HepG2 (cell line): Measurements from ENCODE around the gene CCNA2. TPM values are rescaled to one million over a fixed set of nuclear protein-coding genes. Genes with fewer than 3 reads are reported as not detected.

Experiments used
- AGO1 ChIP-seq: fragments of 200-400 bp; formaldehyde crosslinking; IDR thresholded peaks from 2 replicates; pipeline ENCODE4 v1.6.1; 2017; ENCODE audit warnings: mild to moderate bottlenecking, low read depth, low read length, moderate library complexity; ENCODE audit not compliant: poor library complexity, severe bottlenecking
- HCFC1 ChIP-seq: fragments of 150-350 bp; IDR thresholded peaks from 2 replicates; pipeline ENCODE4 v1.6.1; 2014; ENCODE audit warnings: low read depth, low read length
- HDAC6 ChIP-seq: fragments of 200-600 bp; sonication (generic); IDR thresholded peaks from 2 replicates; pipeline ENCODE4 v1.7.0; 2017; ENCODE audit warnings: mild to moderate bottlenecking, antibody characterized with exemption, low read length, low read depth
- HHEX ChIP-seq: IDR thresholded peaks from 2 replicates; pipeline ENCODE4 v1.6.1; 2016; ENCODE audit warnings: control low read depth
- IRF2 ChIP-seq: IDR thresholded peaks from 2 replicates; pipeline ENCODE4 v1.6.1; 2018; ENCODE audit warnings: missing genetic modification reagents, missing compliant biosample characterization
- MTA1 ChIP-seq: sonication (generic); formaldehyde crosslinking; IDR thresholded peaks from 2 replicates; pipeline ENCODE4 v1.4.0; 2020; ENCODE audit warnings: missing genetic modification reagents, mild to moderate bottlenecking, borderline replicate concordance
- NONO ChIP-seq, 2 experiments: fragments of 450-650 bp in 1 of 2; sonication (generic) in 1 of 2; formaldehyde crosslinking in 1 of 2; IDR thresholded peaks in 1 of 2; conservative IDR thresholded peaks in 1 of 2; 2 replicates each; pipeline versions ENCODE4 v1.6.1 to v1.8.0; 2017 to 2022; ENCODE audit warnings: mild to moderate bottlenecking in 1 of 2, missing genetic modification reagents in 1 of 2, moderate library complexity in 1 of 2
- NRL ChIP-seq: sonication (generic); formaldehyde crosslinking; IDR thresholded peaks from 2 replicates; pipeline ENCODE4 v1.5.0; 2020; ENCODE audit warnings: missing genetic modification reagents, mild to moderate bottlenecking, moderate library complexity, borderline replicate concordance
- SIN3B ChIP-seq: fragments of 150-350 bp; IDR thresholded peaks from 2 replicates; pipeline ENCODE4 v1.6.1; 2014; ENCODE audit warnings: low read length
- SOX13 ChIP-seq, 3 experiments: fragments of 450-650 bp in 1 of 3; sonication (generic) in 1 of 3; formaldehyde crosslinking in 1 of 3; IDR thresholded peaks in 2 of 3; conservative IDR thresholded peaks in 1 of 3; 2 replicates each; pipeline versions ENCODE4 v1.5.0 to v1.6.1; 2016 to 2020; ENCODE audit warnings: antibody characterized with exemption in 1 of 3, mild to moderate bottlenecking in 1 of 3, missing compliant biosample characterization in 1 of 3, missing genetic modification reagents in 1 of 3, moderate library complexity in 1 of 3
- SP1 ChIP-seq, 2 experiments: fragments of 450-650 bp in 1 of 2; sonication (generic) in 1 of 2; formaldehyde crosslinking in 1 of 2; IDR thresholded peaks; 2 replicates each; pipeline versions ENCODE4 v1.4.0 to v1.6.1; 2016 to 2020; ENCODE audit warnings: missing genetic modification reagents in 1 of 2
- ZFP1 ChIP-seq: IDR thresholded peaks from 2 replicates; pipeline ENCODE4 v1.6.1; 2016
- ZFX ChIP-seq: sonication (generic); formaldehyde crosslinking; IDR thresholded peaks from 2 replicates; pipeline ENCODE4 v1.4.0; 2020; ENCODE audit warnings: mild to moderate bottlenecking, low read depth, missing genetic modification reagents, moderate library complexity
- ZNF207 ChIP-seq: fragments of 450-650 bp; IDR thresholded peaks from 2 replicates; pipeline ENCODE4 v1.6.1; 2016; ENCODE audit warnings: antibody characterized with exemption, borderline replicate concordance
- ZNF296 ChIP-seq: sonication (generic); formaldehyde crosslinking; conservative IDR thresholded peaks from 2 replicates; pipeline ENCODE4 v1.5.0; 2020; ENCODE audit warnings: mild to moderate bottlenecking, missing genetic modification reagents
- ZNF446 ChIP-seq: sonication (generic); formaldehyde crosslinking; IDR thresholded peaks from 2 replicates; pipeline ENCODE4 v1.5.0; 2020; ENCODE audit warnings: mild to moderate bottlenecking, missing genetic modification reagents
- ZNF451 ChIP-seq: sonication (generic); formaldehyde crosslinking; IDR thresholded peaks from 2 replicates; pipeline ENCODE4 v1.5.0; 2020; ENCODE audit warnings: mild to moderate bottlenecking, missing genetic modification reagents
- ZNF546 ChIP-seq: sonication (generic); formaldehyde crosslinking; conservative IDR thresholded peaks from 2 replicates; pipeline ENCODE4 v1.8.1; 2023; ENCODE audit warnings: mild to moderate bottlenecking, missing genetic modification reagents
- polyA plus RNA-seq, 8 experiments: library from polyadenylated mRNA; depleted of rRNA in 3 of 8; stranded (reverse) in 7 of 8; unstranded in 1 of 8; fragments of >200 nt; fragmentation: Illumina TruSeq in 4 of 8; extraction: Trizol in 4 of 8; gene quantifications; 2 replicates each; pipeline versions ENCODE4 v1.2.1 to v1.2.3, GENCODE V29; 2011 to 2016; ENCODE audit warnings: low read depth in 4 of 8, missing spikeins in 1 of 8, mixed read lengths in 1 of 8; ENCODE audit not compliant: insufficient read depth in 1 of 8
- total RNA-seq, 5 experiments: library from RNA; depleted of rRNA; stranded (reverse); fragments of >200 nt; fragmentation: Illumina TruSeq; extraction: Trizol; gene quantifications; 2 replicates each; pipeline ENCODE4 v1.2.3, GENCODE V29; 2016; ENCODE audit warnings: low read depth in 1 of 5
- TF ChIP-seq, protein P1 (sequence below): sonication (generic); formaldehyde crosslinking; IDR thresholded peaks from 2 replicates; pipeline ENCODE4 v1.5.0; 2020; ENCODE audit warnings: mild to moderate bottlenecking, missing genetic modification reagents
- TF ChIP-seq, protein P2 (sequence below): sonication (generic); formaldehyde crosslinking; IDR thresholded peaks from 2 replicates; pipeline ENCODE4 v1.8.1; 2023; ENCODE audit warnings: missing genetic modification reagents, mild to moderate bottlenecking, borderline replicate concordance
- TF ChIP-seq, protein P3 (sequence below): sonication (generic); formaldehyde crosslinking; IDR thresholded peaks from 2 replicates; pipeline ENCODE4 v1.5.0; 2020; ENCODE audit warnings: missing genetic modification reagents, mild to moderate bottlenecking, borderline replicate concordance
- TF ChIP-seq, protein P4 (sequence below): sonication (generic); formaldehyde crosslinking; IDR thresholded peaks from 2 replicates; pipeline ENCODE4 v1.5.0; 2020; ENCODE audit warnings: missing genetic modification reagents

The CCNA2 gene
- total and polyA plus RNA-seq, 2 of the 13 experiments (the other 11 are each of a cell fraction or from before 2014, with no cell fraction given), result 31.3 to 105 TPM

DNA sequence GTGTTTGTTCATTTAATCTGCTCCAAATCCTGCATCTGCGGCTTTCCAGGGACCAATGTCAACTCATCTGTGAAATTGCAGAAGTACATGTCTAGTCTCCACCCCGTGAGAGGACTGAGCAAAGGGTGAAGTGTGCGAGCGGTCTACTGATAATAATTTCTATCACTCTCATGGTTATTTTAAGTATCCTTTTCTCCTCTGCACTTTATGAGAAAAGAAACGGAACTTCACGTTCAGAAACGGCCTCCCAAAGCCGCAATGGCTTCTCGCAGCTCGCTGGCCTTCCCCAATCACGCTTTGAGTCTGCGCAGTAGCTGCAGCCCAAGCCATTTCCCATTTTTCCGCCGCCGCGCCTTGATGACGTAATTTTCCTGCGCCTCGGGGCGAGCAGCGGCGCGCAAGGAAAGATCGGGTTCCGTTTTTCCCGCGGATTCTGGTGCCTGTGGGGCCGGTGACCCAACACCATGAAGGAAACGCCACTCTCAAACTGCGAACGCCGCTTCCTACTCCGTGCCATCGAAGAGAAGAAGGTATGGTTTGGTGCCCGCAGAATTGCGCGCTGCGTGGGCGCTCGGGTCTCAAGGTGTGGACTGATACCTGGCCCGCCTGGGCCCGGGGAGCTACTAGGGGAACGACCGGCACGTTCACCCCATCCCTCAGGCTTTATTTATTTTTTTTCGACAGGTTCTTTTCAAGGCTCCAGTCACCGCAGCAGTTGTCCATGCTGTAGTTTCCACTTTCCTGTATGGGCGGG is 22.5 kb downstream of the CCNA2 start, which contains the start of gene EXOSC9 (continued):
- TF ChIP-seq, protein P1, sequence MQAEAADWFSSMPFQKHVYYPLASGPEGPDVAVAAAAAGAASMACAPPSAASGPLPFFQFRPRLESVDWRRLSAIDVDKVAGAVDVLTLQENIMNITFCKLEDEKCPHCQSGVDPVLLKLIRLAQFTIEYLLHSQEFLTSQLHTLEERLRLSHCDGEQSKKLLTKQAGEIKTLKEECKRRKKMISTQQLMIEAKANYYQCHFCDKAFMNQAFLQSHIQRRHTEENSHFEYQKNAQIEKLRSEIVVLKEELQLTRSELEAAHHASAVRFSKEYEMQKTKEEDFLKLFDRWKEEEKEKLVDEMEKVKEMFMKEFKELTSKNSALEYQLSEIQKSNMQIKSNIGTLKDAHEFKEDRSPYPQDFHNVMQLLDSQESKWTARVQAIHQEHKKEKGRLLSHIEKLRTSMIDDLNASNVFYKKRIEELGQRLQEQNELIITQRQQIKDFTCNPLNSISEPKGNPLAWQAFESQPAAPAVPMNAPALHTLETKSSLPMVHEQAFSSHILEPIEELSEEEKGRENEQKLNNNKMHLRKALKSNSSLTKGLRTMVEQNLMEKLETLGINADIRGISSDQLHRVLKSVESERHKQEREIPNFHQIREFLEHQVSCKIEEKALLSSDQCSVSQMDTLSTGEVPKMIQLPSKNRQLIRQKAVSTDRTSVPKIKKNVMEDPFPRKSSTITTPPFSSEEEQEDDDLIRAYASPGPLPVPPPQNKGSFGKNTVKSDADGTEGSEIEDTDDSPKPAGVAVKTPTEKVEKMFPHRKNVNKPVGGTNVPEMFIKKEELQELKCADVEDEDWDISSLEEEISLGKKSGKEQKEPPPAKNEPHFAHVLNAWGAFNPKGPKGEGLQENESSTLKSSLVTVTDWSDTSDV (CRISPR knock-in tag), result 0 out of 2 replicates have a peak, but pooled peaks have one; percentile 48
- no peak for TF ChIP-seq ZNF296 (CRISPR knock-in tag)
- TF ChIP-seq, protein P2, sequence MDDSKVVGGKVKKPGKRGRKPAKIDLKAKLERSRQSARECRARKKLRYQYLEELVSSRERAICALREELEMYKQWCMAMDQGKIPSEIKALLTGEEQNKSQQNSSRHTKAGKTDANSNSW (CRISPR knock-in tag), result 0 out of 2 replicates have a peak, but pooled peaks have one; percentile 51
- TF ChIP-seq IRF2 (CRISPR knock-in tag), result peak; percentile 84
- no peak for TF ChIP-seq HHEX
- TF ChIP-seq, protein P3, sequence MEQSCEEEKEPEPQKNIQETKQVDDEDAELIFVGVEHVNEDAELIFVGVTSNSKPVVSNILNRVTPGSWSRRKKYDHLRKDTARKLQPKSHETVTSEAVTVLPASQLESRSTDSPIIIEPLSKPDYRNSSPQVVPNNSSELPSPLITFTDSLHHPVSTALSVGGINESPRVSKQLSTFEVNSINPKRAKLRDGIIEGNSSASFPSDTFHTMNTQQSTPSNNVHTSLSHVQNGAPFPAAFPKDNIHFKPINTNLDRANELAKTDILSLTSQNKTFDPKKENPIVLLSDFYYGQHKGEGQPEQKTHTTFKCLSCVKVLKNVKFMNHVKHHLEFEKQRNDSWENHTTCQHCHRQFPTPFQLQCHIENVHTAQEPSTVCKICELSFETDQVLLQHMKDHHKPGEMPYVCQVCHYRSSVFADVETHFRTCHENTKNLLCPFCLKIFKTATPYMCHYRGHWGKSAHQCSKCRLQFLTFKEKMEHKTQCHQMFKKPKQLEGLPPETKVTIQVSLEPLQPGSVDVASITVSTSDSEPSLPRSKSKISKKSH (CRISPR knock-in tag), result no peak
- peak; percentile 92 for TF ChIP-seq NRL
- no peak for TF ChIP-seq HDAC6
- peak; percentile 87 for TF ChIP-seq SIN3B
- no peak for TF ChIP-seq AGO1
- no peak for TF ChIP-seq ZNF207
- peak; percentile 93 for TF ChIP-seq ZFX
- TF ChIP-seq ZNF451, result peak; percentile 59; the same call in 1 of the 2 replicates
- no peak for TF ChIP-seq SP1 (IDR thresholded peaks at IDR 0.05)
- peak; percentile 47; the same call in 1 of the 2 replicates for TF ChIP-seq SP1 (CRISPR knock-in tag; IDR thresholded peaks at IDR 0.05)
- TF ChIP-seq ZNF546, result no peak; the same call in 1 of the 2 replicates
- peak; percentile 29; the same call in 1 of the 2 replicates for TF ChIP-seq MTA1 (CRISPR knock-in tag)
- peak; percentile 72 for TF ChIP-seq HCFC1
- TF ChIP-seq ZNF446 (CRISPR knock-in tag), result no peak
- no peak for TF ChIP-seq SOX13 (IDR thresholded peaks at IDR 0.05)
- TF ChIP-seq SOX13 (CRISPR knock-in tag; conservative IDR thresholded peaks at IDR 0.05 in 1 of 2, IDR thresholded peaks at IDR 0.05 in 1 of 2), result peak in 1 of 2 experiments; percentile 54; a peak in 2 of 4 replicates
- TF ChIP-seq, protein P4, sequence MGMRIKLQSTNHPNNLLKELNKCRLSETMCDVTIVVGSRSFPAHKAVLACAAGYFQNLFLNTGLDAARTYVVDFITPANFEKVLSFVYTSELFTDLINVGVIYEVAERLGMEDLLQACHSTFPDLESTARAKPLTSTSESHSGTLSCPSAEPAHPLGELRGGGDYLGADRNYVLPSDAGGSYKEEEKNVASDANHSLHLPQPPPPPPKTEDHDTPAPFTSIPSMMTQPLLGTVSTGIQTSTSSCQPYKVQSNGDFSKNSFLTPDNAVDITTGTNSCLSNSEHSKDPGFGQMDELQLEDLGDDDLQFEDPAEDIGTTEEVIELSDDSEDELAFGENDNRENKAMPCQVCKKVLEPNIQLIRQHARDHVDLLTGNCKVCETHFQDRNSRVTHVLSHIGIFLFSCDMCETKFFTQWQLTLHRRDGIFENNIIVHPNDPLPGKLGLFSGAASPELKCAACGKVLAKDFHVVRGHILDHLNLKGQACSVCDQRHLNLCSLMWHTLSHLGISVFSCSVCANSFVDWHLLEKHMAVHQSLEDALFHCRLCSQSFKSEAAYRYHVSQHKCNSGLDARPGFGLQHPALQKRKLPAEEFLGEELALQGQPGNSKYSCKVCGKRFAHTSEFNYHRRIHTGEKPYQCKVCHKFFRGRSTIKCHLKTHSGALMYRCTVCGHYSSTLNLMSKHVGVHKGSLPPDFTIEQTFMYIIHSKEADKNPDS (CRISPR knock-in tag), result no peak
- TF ChIP-seq NONO (IDR thresholded peaks at IDR 0.05), result no peak
- TF ChIP-seq NONO (CRISPR knock-in tag; conservative IDR thresholded peaks at IDR 0.05), result peak; percentile 95
- 0 out of 2 replicates have a peak, but pooled peaks have one; percentile 57 for TF ChIP-seq ZFP1 (CRISPR knock-in tag)
